Left lung (tissue), 10 donors: ENCODE measurements around the gene SLPI. TPM values are rescaled to one million over a fixed set of nuclear protein-coding genes. Genes with fewer than 3 reads are reported as not detected.

ENCODE experiments used
- ATAC-seq: fragments of 200-7000 bp; cut with Tn5 transposase; one replicate; pipeline ENCODE4 v1.9.1; 2020; ENCODE audit warnings: moderate library complexity
- DNase-seq, 4 donors: peaks; one replicate each; pipeline ENCODE4 v3.0.0-alpha.2; 2013 to 2020
- H3K27ac ChIP-seq, 2 donors: fragments of 200-600 bp; sonication (generic) in 1 of 2; one replicate each; pipeline versions ENCODE4 v1.5.0 to v1.8.0; 2020 to 2021
- H3K27me3 ChIP-seq, 2 donors: fragments of 200-600 bp; sonication (generic) in 1 of 2; one replicate each; pipeline versions ENCODE4 v1.5.0 to v1.8.0; 2020 to 2021
- H3K36me3 ChIP-seq, 2 donors: fragments of 200-600 bp; sonication (generic) in 1 of 2; one replicate each; pipeline versions ENCODE4 v1.5.0 to v1.8.0; 2020 to 2021
- H3K4me1 ChIP-seq, 2 donors: fragments of 200-600 bp; one replicate each; pipeline ENCODE4 v1.8.0; 2021
- H3K4me3 ChIP-seq, 2 donors: fragments of 200-600 bp; sonication (generic) in 1 of 2; one replicate each; pipeline versions ENCODE4 v1.5.0 to v1.8.0; 2020 to 2021; ENCODE audit warnings: mild to moderate bottlenecking in 1 of 2
- H3K9me3 ChIP-seq, 2 donors: fragments of 200-600 bp; sonication (generic) in 1 of 2; one replicate each; pipeline versions ENCODE4 v1.5.0 to v1.8.0; 2020 to 2021
- intact Hi-C, 2 donors: fragments of 100-400 bp; cut with DNase I; formaldehyde crosslinking; loops; one replicate each; pipeline versions ENCODE4 v1.11.2 to v1.14.2; 2022
- polyA plus RNA-seq, 6 donors: library from polyadenylated mRNA; unstranded; fragments of 120-200 nt; gene quantifications; one replicate each; pipeline ENCODE4 v1.2.1, GENCODE V29; 2013; ENCODE audit not compliant: insufficient read length in 6 of 6
- total RNA-seq, 2 donors: library from RNA; stranded (reverse); fragmentation: NEBNext Ultra II Directional; extraction: Animal tissue kit (Norgen Biotek cat#: 25700); gene quantifications; one replicate each; pipeline ENCODE4 v1.2.1, GENCODE V29; 2021
- TF ChIP-seq, protein P1 (sequence below), 2 donors: fragments of 200-600 bp; sonication (generic) in 1 of 2; IDR thresholded peaks; one replicate each; pipeline versions ENCODE4 v1.5.0 to v1.8.0; 2021; ENCODE audit warnings: antibody characterized with exemption in 2 of 2
- donor health status: DM: no; HTN: yes; CAD: no.
- donor health status: DM: no; HTN: no; CAD: no.

The SLPI gene
- total and polyA plus RNA-seq, 8 donors: 1.9 to 672 (median 4.6) TPM

GRCh38 chr20:45266977-45267376 is 12.6 kb upstream of the SLPI start:
- TF ChIP-seq, protein P1, sequence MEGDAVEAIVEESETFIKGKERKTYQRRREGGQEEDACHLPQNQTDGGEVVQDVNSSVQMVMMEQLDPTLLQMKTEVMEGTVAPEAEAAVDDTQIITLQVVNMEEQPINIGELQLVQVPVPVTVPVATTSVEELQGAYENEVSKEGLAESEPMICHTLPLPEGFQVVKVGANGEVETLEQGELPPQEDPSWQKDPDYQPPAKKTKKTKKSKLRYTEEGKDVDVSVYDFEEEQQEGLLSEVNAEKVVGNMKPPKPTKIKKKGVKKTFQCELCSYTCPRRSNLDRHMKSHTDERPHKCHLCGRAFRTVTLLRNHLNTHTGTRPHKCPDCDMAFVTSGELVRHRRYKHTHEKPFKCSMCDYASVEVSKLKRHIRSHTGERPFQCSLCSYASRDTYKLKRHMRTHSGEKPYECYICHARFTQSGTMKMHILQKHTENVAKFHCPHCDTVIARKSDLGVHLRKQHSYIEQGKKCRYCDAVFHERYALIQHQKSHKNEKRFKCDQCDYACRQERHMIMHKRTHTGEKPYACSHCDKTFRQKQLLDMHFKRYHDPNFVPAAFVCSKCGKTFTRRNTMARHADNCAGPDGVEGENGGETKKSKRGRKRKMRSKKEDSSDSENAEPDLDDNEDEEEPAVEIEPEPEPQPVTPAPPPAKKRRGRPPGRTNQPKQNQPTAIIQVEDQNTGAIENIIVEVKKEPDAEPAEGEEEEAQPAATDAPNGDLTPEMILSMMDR (IDR thresholded peaks at IDR 0.05): no peak
- intact Hi-C loops: no loop called here
- Histone ChIP-seq H3K27me3 (no peaks in the 10 kb centered on the region), H3K27ac (no peak overlapping the region), H3K36me3 (no peaks in the 10 kb centered on the region), H3K4me1 (no peaks in the 10 kb centered on the region), H3K4me3 (no peak overlapping the region), H3K9me3 (no peaks in the 10 kb centered on the region)
- ATAC-seq (no peak), DNase-seq (no peak)

- no peaks in the 10 kb centered on the region for H3K36me3 ChIP-seq
- no peak for ATAC-seq
Measured at GRCh38 chr20:45263556-45264266, 9.3 kb upstream of the SLPI start.

DNA sequence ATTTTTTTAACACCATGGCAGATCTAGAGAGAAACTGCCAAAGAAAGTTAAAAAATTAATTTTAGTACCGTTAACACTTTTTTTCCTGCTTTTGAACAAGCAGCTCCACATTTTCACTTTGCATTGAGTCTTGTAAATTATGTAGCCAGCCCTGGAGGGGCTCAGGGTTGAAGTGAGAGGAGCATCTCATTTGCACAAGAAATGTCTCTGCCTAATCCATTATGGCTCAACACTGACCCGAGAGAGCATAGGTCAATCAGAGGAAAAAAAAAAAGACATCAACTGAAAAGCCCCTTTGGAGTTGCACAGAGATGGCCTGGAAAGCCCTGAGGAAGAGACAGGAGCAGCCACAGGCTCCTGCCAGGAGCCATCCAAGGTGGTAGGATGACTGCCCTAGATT is 4.3 kb upstream of the SLPI start:
- no peak for DNase-seq
- intact Hi-C loops: no loop called here
- ATAC-seq: no peak
- H3K36me3 ChIP-seq: no peaks in the 10 kb centered on the region
- TF ChIP-seq, protein P1 (IDR thresholded peaks at IDR 0.05): no peak
- H3K27ac ChIP-seq: no peak overlapping the region
- H3K4me1 ChIP-seq: peaks cover 10 to 28% of the 10 kb centered on the region in 2 donors
- H3K27me3 ChIP-seq: no peaks in the 10 kb centered on the region
- no peaks in the 10 kb centered on the region for H3K9me3 ChIP-seq
- H3K4me3 ChIP-seq: no peak overlapping the region

More at GRCh38 chr20:45263556-45264266, 9.3 kb upstream of the SLPI start:
- Histone ChIP-seq H3K4me3 (no peak overlapping the region), H3K9me3 (no peaks in the 10 kb centered on the region), H3K4me1 (no peaks in the 10 kb centered on the region), H3K27me3 (no peaks in the 10 kb centered on the region), H3K27ac (no peak overlapping the region)
- DNase-seq: no peak
- intact Hi-C loops: no loop called here
- TF ChIP-seq, protein P1 (IDR thresholded peaks at IDR 0.05): no peak

DNA sequence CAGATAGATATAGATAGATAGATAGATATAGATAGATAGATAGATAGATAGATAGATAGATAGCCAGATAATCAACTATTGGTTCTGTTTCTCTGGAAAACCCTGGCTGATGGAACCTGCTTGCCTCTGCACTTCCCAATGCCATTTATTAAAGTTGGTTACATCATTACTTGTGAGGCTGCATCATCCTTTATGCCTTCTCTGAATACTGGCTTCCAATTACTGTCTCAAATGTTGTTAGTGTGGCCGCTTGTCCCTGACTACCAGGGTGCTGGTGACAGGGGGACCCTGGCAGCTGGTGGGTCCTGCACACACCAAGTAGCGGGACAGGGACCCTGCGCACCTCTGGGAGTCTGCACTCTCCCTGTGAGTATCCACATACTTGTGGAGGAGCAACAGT is 3.9 kb upstream of the SLPI start:
- intact Hi-C loops: no loop called here
- no peak for ATAC-seq
- Histone ChIP-seq H3K27me3 (no peaks in the 10 kb centered on the region), H3K4me1 (peaks cover 10 to 32% of the 10 kb centered on the region in 2 donors), H3K4me3 (no peak overlapping the region), H3K36me3 (no peaks in the 10 kb centered on the region), H3K9me3 (no peaks in the 10 kb centered on the region), H3K27ac (no peak overlapping the region)
- DNase-seq: no peak
- TF ChIP-seq, protein P1 (IDR thresholded peaks at IDR 0.05): no peak

DNA sequence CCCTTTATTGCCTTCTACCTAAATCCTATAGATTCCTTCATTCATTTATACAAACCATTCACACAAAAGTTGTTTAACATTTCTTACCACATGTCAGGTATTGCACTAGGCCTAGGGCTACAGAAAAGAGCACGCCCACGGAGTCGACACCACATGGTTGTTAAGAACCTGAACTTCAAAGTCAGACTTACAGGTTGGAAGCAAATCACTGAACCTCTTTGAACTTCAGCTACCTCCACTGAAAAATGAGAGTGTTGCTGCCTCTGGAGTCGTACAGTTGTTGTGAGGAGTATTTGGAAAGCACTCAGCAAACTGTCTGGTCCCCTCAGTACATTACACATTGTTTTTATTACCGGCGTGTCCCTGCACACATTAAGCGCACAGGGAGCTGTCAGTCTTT is 3.3 kb upstream of the SLPI start:
- DNase-seq: no peak
- intact Hi-C loops: no loop called here
- TF ChIP-seq, protein P1 (IDR thresholded peaks at IDR 0.05): no peak
- Histone ChIP-seq H3K4me3 (no peak overlapping the region), H3K27me3 (no peaks in the 10 kb centered on the region), H3K27ac (no peak overlapping the region), H3K9me3 (no peaks in the 10 kb centered on the region), H3K36me3 (no peaks in the 10 kb centered on the region), H3K4me1 (peaks cover 10 to 34% of the 10 kb centered on the region in 2 donors)
- ATAC-seq: no peak
